NCI-H2171 (cell line): ENCODE data around the gene RYR1.
"Not testable (repeated sequence)": the region's sequence is repeated elsewhere in the genome, so short reads cannot be mapped to it uniquely, and the experiment has no call there.

ENCODE experiments used
- DNase-seq: peaks from one replicate; lab custom pipeline; 2025; lab: John Stamatoyannopoulos, UW

RYR1 gene

DNA sequence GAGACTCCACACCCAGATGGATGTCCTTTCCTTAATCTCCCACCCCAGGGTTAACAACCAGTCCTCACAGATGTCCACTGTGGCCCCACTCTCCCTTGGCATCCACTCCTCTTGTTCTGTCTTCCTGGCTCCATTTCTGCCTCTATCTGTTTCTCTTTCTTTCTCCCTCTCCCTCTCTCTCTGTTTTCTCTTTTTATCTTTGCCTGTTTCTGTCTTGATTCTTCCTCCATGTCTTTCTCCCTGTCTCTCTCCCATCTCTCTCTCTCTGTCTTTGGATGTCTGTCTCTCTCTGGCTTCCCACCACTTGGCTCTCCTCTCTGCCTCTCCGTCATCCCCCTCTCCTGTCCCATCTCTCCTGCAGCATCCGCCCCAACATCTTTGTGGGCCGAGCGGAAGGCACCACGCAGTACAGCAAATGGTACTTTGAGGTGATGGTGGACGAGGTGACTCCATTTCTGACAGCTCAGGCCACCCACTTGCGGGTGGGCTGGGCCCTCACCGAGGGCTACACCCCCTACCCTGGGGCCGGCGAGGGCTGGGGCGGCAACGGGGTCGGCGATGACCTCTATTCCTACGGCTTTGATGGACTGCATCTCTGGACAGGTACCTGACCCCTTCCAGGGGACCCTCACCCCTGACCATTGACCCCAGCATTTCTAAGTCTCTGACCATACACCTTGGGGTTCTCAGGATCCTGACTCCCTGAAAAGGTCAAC is 24.4 kb downstream of the RYR1 start:
- no peak for DNase-seq

DNA sequence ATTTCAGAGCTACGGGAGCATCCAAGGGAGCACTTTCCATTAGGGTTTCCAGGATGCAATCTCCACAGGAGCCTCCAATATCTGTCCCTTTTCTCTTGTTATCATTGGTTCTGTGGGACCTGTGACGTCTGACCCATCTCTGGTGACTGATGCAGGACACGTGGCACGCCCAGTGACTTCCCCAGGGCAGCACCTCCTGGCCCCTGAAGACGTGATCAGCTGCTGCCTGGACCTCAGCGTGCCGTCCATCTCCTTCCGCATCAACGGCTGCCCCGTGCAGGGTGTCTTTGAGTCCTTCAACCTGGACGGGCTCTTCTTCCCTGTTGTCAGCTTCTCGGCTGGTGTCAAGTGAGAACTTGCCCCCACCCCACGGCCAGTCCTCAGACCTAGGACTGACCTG is 25.5 kb downstream of the RYR1 start:
- DNase-seq = no peak

DNA sequence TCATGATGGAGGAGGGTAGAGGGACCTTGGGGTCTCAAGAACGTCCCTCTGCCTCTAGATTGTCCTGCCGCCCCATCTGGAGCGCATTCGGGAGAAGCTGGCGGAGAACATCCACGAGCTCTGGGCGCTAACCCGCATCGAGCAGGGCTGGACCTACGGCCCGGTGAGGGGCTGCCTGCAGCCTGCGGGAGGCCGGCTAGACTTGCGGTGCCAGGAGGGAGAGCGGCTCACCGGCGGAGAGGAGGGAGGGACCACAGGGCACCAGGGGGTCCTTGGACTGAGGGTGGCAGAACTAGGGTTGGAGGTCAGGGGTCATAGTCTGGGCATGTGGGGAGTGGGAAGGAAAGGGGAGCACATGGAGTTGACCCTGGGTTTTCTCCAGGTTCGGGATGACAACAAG is 29.9 kb downstream of the RYR1 start:
- no peak for DNase-seq

DNA sequence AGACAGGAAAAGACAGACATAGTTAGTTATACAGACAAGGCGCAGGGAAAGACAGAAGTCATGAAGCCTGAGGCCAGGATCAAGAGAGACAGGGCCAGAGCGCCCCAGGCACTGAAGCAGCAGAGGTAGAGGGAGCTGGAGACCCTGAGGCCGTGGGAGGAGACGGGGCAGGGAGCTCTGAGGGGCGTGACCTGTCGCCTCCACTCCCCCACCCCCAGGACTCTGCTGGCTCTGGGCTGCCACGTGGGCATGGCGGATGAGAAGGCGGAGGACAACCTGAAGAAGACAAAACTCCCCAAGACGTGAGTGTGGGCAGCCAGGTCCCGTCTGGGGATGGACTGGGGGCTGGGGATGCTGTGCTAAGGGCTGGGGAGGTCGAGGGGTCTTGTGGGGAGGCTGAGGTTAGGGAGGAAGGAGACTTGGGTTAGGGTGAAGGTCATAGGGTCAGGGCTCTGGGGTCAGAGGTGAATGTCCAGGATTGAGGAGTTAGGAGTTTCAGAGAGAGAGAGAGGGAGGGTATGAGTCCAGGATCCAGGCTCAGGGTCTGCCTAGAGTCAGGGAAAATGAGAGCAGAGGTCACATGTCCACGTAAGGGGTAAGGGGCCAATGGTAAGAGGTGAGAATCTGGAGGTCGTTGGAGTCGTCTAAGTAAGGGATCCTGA is 31.1 kb downstream of the RYR1 start:
- no peak for DNase-seq

DNA sequence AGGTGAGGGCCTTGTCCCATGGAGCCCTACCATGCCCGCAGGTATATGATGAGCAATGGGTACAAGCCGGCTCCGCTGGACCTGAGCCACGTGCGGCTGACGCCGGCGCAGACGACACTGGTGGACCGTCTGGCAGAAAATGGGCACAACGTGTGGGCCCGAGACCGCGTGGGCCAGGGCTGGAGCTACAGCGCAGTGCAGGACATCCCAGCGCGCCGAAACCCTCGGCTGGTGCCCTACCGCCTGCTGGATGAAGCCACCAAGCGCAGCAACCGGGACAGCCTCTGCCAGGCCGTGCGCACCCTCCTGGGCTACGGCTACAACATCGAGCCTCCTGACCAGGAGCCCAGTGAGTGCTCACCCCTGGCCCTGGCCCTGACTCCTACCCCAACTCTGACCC is 32.6 kb downstream of the RYR1 start:
- no peak for DNase-seq

DNA sequence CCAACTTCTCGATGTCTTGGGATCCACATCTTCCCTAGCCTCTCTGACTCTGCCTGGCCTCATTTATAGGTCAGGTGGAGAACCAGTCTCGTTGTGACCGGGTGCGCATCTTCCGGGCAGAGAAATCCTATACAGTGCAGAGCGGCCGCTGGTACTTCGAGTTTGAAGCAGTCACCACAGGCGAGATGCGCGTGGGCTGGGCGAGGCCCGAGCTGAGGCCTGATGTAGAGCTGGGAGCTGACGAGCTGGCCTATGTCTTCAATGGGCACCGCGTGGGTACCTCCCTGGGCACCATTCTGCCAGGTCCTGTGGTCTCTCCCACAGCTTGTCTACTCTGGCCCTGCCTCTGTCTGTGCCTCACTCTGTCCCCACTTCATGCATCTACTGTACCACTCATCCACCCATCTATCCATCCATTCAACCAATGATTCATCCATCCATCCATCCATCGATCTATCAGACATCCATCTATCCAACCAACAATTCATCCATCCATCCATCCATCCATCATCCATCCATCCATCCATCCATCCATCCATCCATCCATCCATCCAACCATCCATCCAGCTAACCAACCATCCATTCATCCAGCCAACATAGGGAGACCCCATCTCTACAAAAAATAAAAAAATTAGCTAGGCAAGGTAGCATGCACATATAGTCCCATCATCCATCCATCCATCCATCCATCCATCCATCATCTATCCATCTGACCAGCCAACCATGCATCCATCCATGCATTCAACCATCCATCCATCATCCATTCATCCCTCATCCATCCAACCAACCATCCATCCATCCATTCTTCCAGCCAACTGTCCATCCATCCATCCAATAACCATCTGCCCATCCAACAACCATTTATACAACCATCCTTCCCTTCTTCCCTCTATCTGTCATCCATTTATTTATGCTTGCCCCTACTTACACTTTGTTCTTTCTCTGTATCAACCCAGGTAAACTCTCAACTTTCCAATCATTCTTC is 34.3 kb downstream of the RYR1 start:
- no peak for DNase-seq

DNA sequence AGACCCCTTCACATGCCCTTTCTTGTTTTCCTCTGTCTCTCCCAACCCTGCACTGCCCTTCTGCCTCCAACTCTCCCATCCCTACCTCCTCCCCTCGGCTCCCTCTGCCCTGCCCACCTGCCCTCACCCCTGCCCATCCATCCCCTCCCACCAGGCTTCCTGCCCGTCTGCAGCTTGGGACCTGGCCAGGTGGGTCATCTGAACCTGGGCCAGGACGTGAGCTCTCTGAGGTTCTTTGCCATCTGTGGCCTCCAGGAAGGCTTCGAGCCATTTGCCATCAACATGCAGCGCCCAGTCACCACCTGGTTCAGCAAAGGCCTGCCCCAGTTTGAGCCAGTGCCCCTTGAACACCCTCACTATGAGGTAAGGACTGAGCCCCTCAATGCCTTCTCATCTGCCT is 35.7 kb downstream of the RYR1 start:
- no peak for DNase-seq

DNA sequence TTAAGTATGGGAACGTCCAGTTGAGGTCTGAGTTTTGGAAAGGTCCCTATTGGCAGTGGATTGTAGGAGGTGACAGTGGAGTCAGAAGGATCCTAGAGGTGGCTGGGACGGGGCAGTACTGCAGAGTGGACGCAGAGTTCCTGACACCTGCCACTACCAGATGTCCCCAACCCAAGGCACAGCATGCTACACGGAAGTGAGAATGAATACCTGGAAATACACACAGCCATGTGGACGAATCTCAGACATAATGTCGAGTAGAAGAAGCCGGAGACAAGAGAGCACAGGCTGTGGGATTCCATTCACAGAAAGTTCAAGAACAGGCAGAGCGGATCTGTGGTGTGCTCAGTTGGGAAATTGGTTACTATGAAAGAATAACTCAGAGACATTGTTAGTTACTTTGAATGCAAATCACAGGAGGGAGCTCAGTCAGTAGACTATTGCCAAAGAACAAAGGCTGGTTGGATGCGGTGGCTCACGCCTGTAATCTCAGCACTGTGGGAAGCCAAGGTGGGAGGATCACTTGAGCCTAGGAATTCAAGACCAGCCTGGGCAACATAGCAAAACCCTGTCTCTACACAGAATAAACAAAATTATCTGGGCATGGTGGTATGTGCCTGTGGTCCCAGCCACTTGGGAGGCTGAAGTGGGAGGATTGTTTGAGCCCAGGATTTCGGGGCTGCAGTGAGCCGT is 37.4 kb downstream of the RYR1 start:
- no peak for DNase-seq

DNA sequence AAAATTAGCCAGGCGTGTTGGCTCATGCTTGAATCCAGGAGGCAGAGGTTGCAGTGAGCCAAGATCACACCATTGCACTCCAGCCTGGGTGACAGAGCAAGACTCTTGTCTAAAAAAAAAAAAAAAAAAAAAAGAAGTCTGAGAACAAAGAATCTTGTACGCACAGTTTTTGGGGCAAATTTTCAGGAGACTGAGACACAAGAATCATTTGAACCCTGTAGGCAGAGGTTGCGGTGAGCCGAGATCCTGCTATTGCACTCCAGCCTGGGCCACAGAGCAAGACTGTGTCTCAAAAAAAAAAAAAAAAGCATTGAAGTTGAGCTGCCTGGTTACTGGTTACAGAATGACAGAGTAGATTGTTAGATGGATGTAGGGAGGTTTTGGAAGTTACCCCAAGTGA is 39.2 kb downstream of the RYR1 start:
- not testable (repeated sequence) for DNase-seq

DNA sequence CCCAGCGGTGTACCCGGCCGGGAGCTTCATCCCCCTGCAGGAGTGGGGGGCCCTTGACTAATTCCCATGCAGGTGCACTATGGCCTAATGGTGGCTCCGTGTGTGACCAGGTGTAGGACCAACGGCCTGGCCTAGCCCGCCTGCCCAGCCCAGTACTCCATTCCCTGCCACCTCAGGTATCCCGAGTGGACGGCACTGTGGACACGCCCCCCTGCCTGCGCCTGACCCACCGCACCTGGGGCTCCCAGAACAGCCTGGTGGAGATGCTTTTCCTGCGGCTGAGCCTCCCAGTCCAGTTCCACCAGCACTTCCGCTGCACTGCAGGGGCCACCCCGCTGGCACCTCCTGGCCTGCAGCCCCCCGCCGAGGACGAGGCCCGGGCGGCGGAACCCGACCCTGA is 39.7 kb downstream of the RYR1 start:
- no peak for DNase-seq

DNA sequence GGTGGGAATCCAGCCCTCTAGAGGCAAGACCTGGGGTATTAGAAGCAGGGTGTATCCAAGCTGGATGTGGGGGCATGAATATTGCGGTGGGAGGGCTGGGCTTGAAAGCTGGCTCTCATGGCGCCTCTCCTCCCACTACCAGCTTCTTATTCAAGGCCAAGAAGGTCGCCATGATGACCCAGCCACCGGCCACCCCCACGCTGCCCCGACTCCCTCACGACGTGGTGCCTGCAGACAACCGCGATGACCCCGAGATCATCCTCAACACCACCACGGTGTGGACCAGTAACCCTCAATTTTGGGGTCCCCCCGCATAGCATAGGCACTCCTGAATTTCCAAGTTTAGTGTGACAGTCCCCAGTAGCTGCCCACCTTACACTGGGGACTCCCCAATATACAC is 41.7 kb downstream of the RYR1 start:
- no peak for DNase-seq

DNA sequence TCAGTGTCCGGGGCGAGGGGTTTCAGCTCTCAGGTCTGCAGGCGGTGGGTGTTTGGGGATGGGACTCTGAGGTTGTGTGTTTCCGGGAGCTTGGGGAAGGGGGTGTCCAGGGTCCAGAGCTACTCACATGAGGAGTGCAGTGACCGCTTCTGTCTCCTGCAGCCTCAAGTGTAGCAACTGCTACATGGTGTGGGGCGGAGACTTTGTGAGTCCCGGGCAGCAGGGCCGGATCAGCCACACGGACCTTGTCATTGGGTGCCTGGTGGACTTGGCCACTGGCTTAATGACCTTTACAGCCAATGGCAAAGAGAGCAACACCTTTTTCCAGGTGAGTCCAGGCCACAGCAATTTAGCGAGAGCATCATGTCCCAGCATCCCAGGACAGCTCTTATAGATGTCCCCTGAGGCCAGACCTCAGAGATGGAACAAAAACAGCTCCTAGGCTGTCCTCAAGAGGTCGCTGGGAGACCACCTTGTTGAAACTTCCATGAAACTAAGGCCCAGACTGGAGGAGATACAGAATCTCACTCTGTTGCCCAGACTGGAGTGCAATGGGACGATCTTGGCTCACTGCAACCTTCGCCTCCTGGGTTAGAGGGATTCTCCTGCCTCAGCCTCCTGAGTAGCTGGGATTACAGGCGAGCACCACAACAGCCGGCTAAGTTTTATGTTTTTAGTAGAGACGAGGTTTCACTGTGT is 44.9 kb downstream of the RYR1 start:
- no peak for DNase-seq

DNA sequence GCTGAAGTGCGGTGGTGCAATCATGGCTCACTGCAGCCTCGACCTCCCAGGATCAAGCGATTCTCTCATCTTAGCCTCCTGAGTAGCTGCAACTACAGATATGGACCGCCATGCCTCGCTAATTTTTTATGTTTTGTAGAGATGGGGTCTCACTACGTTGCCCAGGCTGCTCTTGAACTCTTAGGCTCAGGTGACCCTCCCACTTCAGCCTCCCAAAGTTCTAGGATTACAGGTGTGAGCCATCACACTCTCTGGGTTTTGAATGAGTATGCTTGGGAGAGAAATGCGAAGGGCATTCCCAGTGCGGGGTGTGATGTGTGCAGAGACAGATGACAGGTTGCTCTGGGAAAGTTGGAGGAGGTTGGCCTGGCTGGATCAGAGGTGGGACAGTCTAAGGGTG is 49.0 kb downstream of the RYR1 start:
- DNase-seq = no peak

DNA sequence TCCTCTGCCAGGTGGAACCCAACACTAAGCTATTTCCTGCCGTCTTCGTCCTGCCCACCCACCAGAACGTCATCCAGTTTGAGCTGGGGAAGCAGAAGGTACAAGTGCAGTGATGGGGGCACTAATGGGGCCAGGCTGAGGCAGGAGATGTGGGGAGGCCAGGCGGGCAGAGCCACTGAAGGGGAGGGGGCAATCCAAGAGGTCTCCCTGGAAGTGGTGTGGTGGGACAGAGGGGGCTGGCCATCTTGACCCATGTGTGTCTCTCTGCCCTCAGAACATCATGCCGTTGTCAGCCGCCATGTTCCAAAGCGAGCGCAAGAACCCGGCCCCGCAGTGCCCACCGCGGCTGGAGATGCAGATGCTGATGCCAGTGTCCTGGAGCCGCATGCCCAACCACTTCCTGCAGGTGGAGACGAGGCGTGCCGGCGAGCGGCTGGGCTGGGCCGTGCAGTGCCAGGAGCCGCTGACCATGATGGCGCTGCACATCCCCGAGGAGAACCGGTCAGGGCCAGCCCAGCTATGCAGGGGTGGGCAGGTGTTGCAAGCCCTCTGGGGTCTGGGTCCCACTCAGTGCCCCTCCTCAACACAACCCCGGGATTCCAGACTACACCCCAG is 49.6 kb downstream of the RYR1 start:
- no peak for DNase-seq

DNA sequence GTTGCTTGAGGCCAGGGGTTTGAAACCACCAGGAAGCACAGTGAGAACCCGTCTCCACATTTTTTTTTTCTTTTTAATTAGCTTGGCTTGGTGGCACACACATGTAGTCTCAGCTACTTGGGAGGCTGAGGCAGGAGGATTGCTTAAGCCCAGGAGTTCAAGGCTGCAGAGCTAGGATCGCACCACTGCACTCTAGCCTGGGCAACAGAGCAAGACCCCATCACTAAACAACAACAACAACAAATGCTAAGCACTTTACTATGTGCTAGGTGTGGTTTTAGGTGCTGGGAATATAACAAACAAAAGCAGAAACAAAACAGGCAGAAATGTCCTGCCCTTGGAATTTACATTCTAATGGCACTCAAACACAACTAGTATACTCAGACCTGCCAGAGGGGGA is 51.3 kb downstream of the RYR1 start:
- no peak for DNase-seq

DNA sequence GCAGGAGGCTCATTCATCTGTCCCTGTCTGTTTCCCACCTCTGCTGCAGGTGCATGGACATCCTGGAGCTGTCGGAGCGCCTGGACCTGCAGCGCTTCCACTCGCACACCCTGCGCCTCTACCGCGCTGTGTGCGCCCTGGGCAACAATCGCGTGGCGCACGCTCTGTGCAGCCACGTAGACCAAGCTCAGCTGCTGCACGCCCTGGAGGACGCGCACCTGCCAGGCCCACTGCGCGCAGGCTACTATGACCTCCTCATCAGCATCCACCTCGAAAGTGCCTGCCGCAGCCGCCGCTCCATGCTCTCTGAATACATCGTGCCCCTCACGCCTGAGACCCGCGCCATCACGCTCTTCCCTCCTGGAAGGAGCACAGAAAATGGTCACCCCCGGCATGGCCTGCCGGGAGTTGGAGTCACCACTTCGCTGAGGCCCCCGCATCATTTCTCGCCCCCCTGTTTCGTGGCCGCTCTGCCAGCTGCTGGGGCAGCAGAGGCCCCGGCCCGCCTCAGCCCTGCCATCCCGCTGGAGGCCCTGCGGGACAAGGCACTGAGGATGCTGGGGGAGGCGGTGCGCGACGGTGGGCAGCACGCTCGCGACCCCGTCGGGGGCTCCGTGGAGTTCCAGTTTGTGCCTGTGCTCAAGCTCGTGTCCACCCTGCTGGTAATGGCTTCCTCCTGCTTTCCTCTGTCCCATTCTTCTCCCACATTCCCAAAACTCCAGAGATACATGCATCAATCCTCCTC is 52.2 kb downstream of the RYR1 start:
- no peak for DNase-seq

DNA sequence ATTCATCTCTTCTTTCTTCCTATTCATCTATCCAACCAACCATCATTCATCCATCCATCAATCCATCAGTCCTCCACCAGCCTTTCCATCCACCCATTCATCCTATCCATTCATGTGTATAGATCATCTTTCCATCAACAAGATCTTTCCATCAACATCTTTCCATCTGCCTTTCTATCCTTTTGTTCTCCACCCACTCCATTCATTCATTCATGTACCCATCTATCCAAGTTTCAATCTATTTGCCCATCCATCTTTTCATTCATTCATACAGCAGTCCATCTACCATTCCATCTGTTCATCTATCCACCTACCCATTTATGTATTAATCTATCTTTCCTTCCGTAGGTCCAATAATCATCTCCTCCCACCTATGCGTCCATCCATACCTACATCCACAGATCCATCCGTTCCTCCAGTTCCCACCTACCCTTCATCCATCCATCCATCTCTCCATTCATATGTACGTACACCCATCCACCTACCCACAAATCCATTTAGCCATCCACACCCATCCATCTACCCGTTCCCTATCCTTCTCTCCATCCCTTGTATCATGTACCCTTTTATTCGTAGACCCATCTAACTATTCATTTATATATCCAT is 53.3 kb downstream of the RYR1 start:
- DNase-seq = no peak

DNA sequence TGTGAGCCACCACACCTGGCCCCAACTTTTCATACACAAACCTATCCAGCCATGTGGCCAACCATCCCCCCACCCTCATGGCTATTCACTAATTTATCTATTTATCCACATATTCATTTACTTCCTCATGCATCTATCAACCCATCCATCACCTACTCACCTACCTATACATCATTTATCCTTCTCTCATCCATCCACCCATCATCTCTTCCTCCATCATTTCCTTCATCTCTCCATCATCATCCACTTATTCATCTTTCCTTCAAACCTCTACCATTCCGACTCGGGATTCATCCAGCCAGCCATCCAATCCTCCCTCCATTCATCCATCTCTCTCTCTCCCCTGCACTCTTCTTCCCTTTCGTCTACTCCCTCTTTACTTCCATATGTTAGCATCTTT is 54.6 kb downstream of the RYR1 start:
- no peak for DNase-seq

DNA sequence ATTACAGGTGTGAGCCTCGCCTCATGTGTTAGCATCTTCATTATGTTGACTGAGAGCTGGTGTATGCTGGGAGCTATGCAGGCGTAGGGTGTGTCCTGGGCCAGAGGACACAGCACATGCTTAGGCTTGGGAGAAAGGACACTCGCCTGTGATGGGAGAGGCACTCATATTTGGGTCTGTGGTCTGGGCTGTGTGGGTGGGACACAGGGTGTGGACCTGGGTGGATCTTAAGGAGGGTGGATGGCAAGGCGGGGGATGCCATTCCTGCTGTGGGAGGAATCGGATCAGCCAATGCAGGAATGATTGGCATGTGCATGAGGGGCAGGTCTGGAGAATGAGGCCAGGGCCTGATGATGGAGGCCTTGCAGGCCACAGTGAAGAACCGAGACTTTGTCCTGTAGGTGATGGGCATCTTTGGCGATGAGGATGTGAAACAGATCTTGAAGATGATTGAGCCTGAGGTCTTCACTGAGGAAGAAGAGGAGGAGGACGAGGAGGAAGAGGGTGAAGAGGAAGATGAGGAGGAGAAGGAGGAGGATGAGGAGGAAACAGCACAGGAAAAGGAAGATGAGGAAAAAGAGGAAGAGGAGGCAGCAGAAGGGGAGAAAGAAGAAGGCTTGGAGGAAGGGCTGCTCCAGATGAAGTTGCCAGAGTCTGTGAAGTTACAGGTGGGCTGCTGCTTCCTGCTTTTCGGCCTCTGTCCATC is 55.4 kb downstream of the RYR1 start:
- DNase-seq = no peak
